ENCODE measurements around the gene LMTK2. TPM values are rescaled to one million over a fixed set of nuclear protein-coding genes. Genes with fewer than 3 reads are reported as not detected.
A peak's percentile ranks its signal among the peaks of the same experiment; 100 is the strongest.

Gene LMTK2
- total and polyA plus RNA-seq, 2 donors (not counting 1 experiment from before 2014, with no cell fraction given): 5.2 to 6.9 TPM

DNA sequence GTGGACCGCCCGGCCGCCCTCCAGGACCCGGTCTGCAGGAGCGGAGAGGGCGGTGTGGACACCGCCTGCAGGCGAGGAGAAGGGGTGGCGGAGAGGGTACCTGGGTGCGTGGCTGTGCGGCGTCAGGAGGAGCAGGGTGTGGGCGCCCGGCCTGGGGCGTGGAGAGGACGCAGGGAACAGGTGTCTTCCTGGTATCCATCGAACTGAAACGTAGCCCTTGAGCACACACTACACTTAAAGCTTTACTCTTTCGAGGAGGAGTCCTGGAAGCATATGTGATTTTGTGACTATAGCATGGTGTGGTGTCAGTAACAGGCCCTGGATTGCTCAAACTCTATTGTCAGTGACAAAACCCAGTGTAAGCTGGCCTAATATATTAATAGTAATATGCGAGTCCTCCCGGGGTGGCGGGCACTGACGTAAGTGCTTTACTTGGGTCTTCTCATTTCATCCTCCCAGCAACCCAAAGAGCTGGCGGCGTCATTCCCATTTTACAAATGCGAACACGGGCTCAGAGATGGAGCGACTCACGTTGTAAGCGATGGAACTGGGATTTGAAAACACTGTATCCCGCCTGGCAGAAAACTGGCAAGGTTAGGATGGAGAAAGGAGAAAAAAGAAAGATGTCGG lies 145.9 kb downstream of the LMTK2 start:
- Histone ChIP-seq H3K79me2 (ENCODE audit: control insufficient read depth, insufficient read depth, low read length) (peaks cover 16% of the 10 kb centered on the region), H3K27me3 (ENCODE audit: control insufficient read depth, insufficient read depth, low read length) (no peaks in the 10 kb centered on the region), H3K4me3 (replicated peaks in 1 of 4; ENCODE audit: control extremely low read depth in 1 of 4, insufficient read depth in 1 of 4, low read depth in 3 of 4, low read length in 4 of 4) (peak overlapping the region; percentile 84 to 96 (median 94)), H4K20me1 (ENCODE audit: control insufficient read depth, extremely low read depth, insufficient read depth, low read length) (no peaks in the 10 kb centered on the region), H3K27ac (ENCODE audit: insufficient read depth, low read length) (peak overlapping the region; percentile 80), H3K4me1 (ENCODE audit: control insufficient read depth, extremely low read depth, insufficient read depth, low read length) (peaks cover 8% of the 10 kb centered on the region), H3K4me2 (ENCODE audit: extremely low read depth, insufficient read depth, low read length) (peak overlapping the region; percentile 74), H3K36me3 (ENCODE audit: control insufficient read depth, insufficient read depth, low read length) (no peaks in the 10 kb centered on the region), H2AFZ (ENCODE audit: low read length) (peak overlapping the region; percentile 88), H3K9me3 (ENCODE audit: control insufficient read depth, insufficient read depth, low read depth, low read length) (no peaks in the 10 kb centered on the region), H3K9ac (ENCODE audit: insufficient read depth, low read length) (peak overlapping the region; percentile 79)
- peak; percentile 15 to 27 for DNase-seq (ENCODE audit: low read depth in 2 of 2)
- TF ChIP-seq, protein P1, sequence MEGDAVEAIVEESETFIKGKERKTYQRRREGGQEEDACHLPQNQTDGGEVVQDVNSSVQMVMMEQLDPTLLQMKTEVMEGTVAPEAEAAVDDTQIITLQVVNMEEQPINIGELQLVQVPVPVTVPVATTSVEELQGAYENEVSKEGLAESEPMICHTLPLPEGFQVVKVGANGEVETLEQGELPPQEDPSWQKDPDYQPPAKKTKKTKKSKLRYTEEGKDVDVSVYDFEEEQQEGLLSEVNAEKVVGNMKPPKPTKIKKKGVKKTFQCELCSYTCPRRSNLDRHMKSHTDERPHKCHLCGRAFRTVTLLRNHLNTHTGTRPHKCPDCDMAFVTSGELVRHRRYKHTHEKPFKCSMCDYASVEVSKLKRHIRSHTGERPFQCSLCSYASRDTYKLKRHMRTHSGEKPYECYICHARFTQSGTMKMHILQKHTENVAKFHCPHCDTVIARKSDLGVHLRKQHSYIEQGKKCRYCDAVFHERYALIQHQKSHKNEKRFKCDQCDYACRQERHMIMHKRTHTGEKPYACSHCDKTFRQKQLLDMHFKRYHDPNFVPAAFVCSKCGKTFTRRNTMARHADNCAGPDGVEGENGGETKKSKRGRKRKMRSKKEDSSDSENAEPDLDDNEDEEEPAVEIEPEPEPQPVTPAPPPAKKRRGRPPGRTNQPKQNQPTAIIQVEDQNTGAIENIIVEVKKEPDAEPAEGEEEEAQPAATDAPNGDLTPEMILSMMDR (conservative IDR thresholded peaks at IDR 0.05 in 1 of 2, IDR thresholded peaks at IDR 0.05 in 1 of 2; ENCODE audit: low read depth in 1 of 2, low read length in 2 of 2): no peak
- no peak for TF ChIP-seq EZH2 (IDR thresholded peaks at IDR 0.05; ENCODE audit: low read length, missing control alignments)

GRCh38 chr7:98254516-98254915 lies 147.9 kb downstream of the LMTK2 start:
- Histone ChIP-seq H3K4me2 (ENCODE audit: extremely low read depth, insufficient read depth, low read length) (no peak overlapping the region), H3K79me2 (ENCODE audit: control insufficient read depth, insufficient read depth, low read length) (peaks cover 16% of the 10 kb centered on the region), H3K36me3 (ENCODE audit: control insufficient read depth, insufficient read depth, low read length) (no peaks in the 10 kb centered on the region), H3K27ac (ENCODE audit: insufficient read depth, low read length) (no peak overlapping the region), H3K9me3 (ENCODE audit: control insufficient read depth, insufficient read depth, low read depth, low read length) (no peaks in the 10 kb centered on the region), H3K9ac (ENCODE audit: insufficient read depth, low read length) (no peak overlapping the region), H3K4me1 (ENCODE audit: control insufficient read depth, extremely low read depth, insufficient read depth, low read length) (peaks cover 8% of the 10 kb centered on the region), H3K4me3 (replicated peaks in 1 of 4; ENCODE audit: control extremely low read depth in 1 of 4, insufficient read depth in 1 of 4, low read depth in 3 of 4, low read length in 4 of 4) (no peak overlapping the region), H4K20me1 (ENCODE audit: control insufficient read depth, extremely low read depth, insufficient read depth, low read length) (no peaks in the 10 kb centered on the region), H2AFZ (ENCODE audit: low read length) (no peak overlapping the region), H3K27me3 (ENCODE audit: control insufficient read depth, insufficient read depth, low read length) (no peaks in the 10 kb centered on the region)
- peak in 1 of 2 donors; percentile 22 for DNase-seq (ENCODE audit: low read depth in 2 of 2)
- TF ChIP-seq, protein P1 (conservative IDR thresholded peaks at IDR 0.05 in 1 of 2, IDR thresholded peaks at IDR 0.05 in 1 of 2; ENCODE audit: low read depth in 1 of 2, low read length in 2 of 2): no peak
- TF ChIP-seq EZH2 (IDR thresholded peaks at IDR 0.05; ENCODE audit: low read length, missing control alignments): no peak

DNA sequence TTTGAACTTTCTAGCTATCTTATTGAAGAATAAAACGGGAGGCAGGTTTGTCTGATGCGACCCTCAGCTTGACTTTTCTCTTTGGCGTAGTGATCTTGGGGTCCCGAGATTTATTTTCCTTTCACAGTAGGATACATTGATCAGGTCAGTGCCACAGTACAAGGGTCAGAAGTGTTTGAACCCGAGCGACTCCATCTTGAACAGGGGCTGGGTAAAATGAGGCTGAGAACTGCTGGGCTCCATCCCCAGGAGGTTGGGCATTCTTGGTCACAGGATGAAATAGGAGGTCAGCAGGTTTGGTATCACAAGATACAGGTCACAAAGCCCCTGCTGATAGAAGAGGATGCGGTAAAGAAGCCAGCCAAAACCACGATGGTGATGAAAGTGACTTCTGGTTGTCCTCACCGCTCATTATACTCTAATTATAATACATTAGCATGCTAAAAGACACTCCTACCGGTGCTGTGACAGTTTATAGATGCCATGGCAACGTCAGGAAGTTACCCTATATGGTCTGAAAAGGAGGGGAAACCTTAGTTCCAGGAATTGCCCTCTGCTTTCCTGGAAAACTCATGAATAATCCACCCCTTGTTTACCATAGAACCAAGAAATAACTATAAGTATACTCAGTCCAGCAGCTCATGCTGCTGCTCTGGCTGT lies 148.4 kb downstream of the LMTK2 start:
- no peak overlapping the region for H3K27ac ChIP-seq (ENCODE audit: insufficient read depth, low read length)
- no peak overlapping the region for H3K9ac ChIP-seq (ENCODE audit: insufficient read depth, low read length)
- H3K9me3 ChIP-seq (ENCODE audit: control insufficient read depth, insufficient read depth, low read depth, low read length): no peaks in the 10 kb centered on the region
- no peak for TF ChIP-seq EZH2 (IDR thresholded peaks at IDR 0.05; ENCODE audit: low read length, missing control alignments)
- TF ChIP-seq, protein P1 (conservative IDR thresholded peaks at IDR 0.05 in 1 of 2, IDR thresholded peaks at IDR 0.05 in 1 of 2; ENCODE audit: low read depth in 1 of 2, low read length in 2 of 2): no peak
- DNase-seq (ENCODE audit: low read depth in 2 of 2): peak in 1 of 2 donors; percentile 39
- no peak overlapping the region for H2AFZ ChIP-seq (ENCODE audit: low read length)
- H3K79me2 ChIP-seq (ENCODE audit: control insufficient read depth, insufficient read depth, low read length): peaks cover 16% of the 10 kb centered on the region
- H3K4me2 ChIP-seq (ENCODE audit: extremely low read depth, insufficient read depth, low read length): no peak overlapping the region
- H3K27me3 ChIP-seq (ENCODE audit: control insufficient read depth, insufficient read depth, low read length): no peaks in the 10 kb centered on the region
- peaks cover 8% of the 10 kb centered on the region for H3K4me1 ChIP-seq (ENCODE audit: control insufficient read depth, extremely low read depth, insufficient read depth, low read length)
- no peak overlapping the region for H3K4me3 ChIP-seq (replicated peaks in 1 of 4; ENCODE audit: control extremely low read depth in 1 of 4, insufficient read depth in 1 of 4, low read depth in 3 of 4, low read length in 4 of 4)
- H4K20me1 ChIP-seq (ENCODE audit: control insufficient read depth, extremely low read depth, insufficient read depth, low read length): no peaks in the 10 kb centered on the region
- H3K36me3 ChIP-seq (ENCODE audit: control insufficient read depth, insufficient read depth, low read length): no peaks in the 10 kb centered on the region

Data from fibroblast of lung (primary cell).